ENCODE data around the gene SUGP2. TPM values are rescaled to one million over a fixed set of nuclear protein-coding genes. Genes with fewer than 3 reads are reported as not detected.
A peak's percentile ranks its signal among the peaks of the same experiment; 100 is the strongest.

The SUGP2 gene
- total RNA-seq, 1 donor from 2014 or later, result 29.5 TPM

GRCh38 chr19:18946335-18946734 lies 87.0 kb downstream of the SUGP2 start:
- DNase-seq (ENCODE audit: low read depth), result no peak
- H3K36me3 ChIP-seq (ENCODE audit: control insufficient read depth, insufficient read depth, low read length), result no peaks in the 10 kb centered on the region
- H3K27me3 ChIP-seq (ENCODE audit: control insufficient read depth, insufficient read depth, low read length), result no peaks in the 10 kb centered on the region
- H3K4me3 ChIP-seq (ENCODE audit: low read depth, low read length), result no peak overlapping the region
- no peak for TF ChIP-seq CTCF (IDR thresholded peaks at IDR 0.05; ENCODE audit: insufficient read depth, low read length, poor library complexity, severe bottlenecking)

GRCh38 chr19:18945297-18945696 lies 88.0 kb downstream of the SUGP2 start:
- TF ChIP-seq CTCF (IDR thresholded peaks at IDR 0.05; ENCODE audit: insufficient read depth, low read length, poor library complexity, severe bottlenecking), result no peak
- no peak for DNase-seq (ENCODE audit: low read depth)
- Histone ChIP-seq H3K27me3 (ENCODE audit: control insufficient read depth, insufficient read depth, low read length) (no peaks in the 10 kb centered on the region), H3K4me3 (ENCODE audit: low read depth, low read length) (no peak overlapping the region), H3K36me3 (ENCODE audit: control insufficient read depth, insufficient read depth, low read length) (no peaks in the 10 kb centered on the region)

GRCh38 chr19:18943465-18943864 lies 89.9 kb downstream of the SUGP2 start:
- TF ChIP-seq CTCF (IDR thresholded peaks at IDR 0.05; ENCODE audit: insufficient read depth, low read length, poor library complexity, severe bottlenecking), result no peak
- H3K36me3 ChIP-seq (ENCODE audit: control insufficient read depth, insufficient read depth, low read length), result no peaks in the 10 kb centered on the region
- H3K27me3 ChIP-seq (ENCODE audit: control insufficient read depth, insufficient read depth, low read length), result no peaks in the 10 kb centered on the region
- no peak for DNase-seq (ENCODE audit: low read depth)
- no peak overlapping the region for H3K4me3 ChIP-seq (ENCODE audit: low read depth, low read length)

GRCh38 chr19:18942692-18943091 lies 90.6 kb downstream of the SUGP2 start:
- no peak for TF ChIP-seq CTCF (IDR thresholded peaks at IDR 0.05; ENCODE audit: insufficient read depth, low read length, poor library complexity, severe bottlenecking)
- Histone ChIP-seq H3K4me3 (ENCODE audit: low read depth, low read length) (no peak overlapping the region), H3K27me3 (ENCODE audit: control insufficient read depth, insufficient read depth, low read length) (no peaks in the 10 kb centered on the region), H3K36me3 (ENCODE audit: control insufficient read depth, insufficient read depth, low read length) (no peaks in the 10 kb centered on the region)
- DNase-seq (ENCODE audit: low read depth), result no peak

GRCh38 chr19:18941628-18942354 lies 91.5 kb downstream of the SUGP2 start:
- H3K4me3 ChIP-seq (ENCODE audit: low read depth, low read length), result peak overlapping the region; percentile 16
- no peak for DNase-seq (ENCODE audit: low read depth)
- no peak for TF ChIP-seq CTCF (IDR thresholded peaks at IDR 0.05; ENCODE audit: insufficient read depth, low read length, poor library complexity, severe bottlenecking)
- H3K36me3 ChIP-seq (ENCODE audit: control insufficient read depth, insufficient read depth, low read length), result no peaks in the 10 kb centered on the region
- H3K27me3 ChIP-seq (ENCODE audit: control insufficient read depth, insufficient read depth, low read length), result no peaks in the 10 kb centered on the region

Other genes with a start within 250 kb of the SUGP2 start
- not detected in 2 replicates for gene COMP, start 242.2 kb downstream of the SUGP2 start, total RNA-seq
- gene UPF1, start 201.6 kb downstream of the SUGP2 start, total RNA-seq, result 71.6 and 81.1 TPM in 2 replicates
- 2.3 and 2.9 TPM in 2 replicates for gene CERS1, start 137.4 kb downstream of the SUGP2 start, total RNA-seq
- 415 and 437 TPM in 2 replicates for gene COPE, start 114.1 kb downstream of the SUGP2 start, total RNA-seq
- 85.0 and 102 TPM in 2 replicates for gene DDX49, start 113.8 kb downstream of the SUGP2 start, total RNA-seq
- gene HOMER3, start 92.3 kb downstream of the SUGP2 start, total RNA-seq, result 82.9 and 109 TPM in 2 replicates
- 45.0 and 57.0 TPM in 2 replicates for gene ARMC6, start 86 bp upstream of the SUGP2 start, total RNA-seq
- gene SLC25A42, start 30.5 kb upstream of the SUGP2 start, total RNA-seq, result 2.8 and 3.0 TPM in 2 replicates
- gene TMEM161A, start 105.0 kb upstream of the SUGP2 start, total RNA-seq, result 24.5 and 42.6 TPM in 2 replicates
- gene MEF2B, start 136.7 kb upstream of the SUGP2 start, total RNA-seq, result 0.13 TPM in 1 of 2 replicates, not detected in the other
- 26.4 and 30.5 TPM in 2 replicates for gene BORCS8, start 158.6 kb upstream of the SUGP2 start, total RNA-seq
- 108 and 122 TPM in 2 replicates for gene RFXANK, start 158.7 kb upstream of the SUGP2 start, total RNA-seq
- gene NR2C2AP, start 169.9 kb upstream of the SUGP2 start, total RNA-seq, result 17.1 and 20.0 TPM in 2 replicates
- gene NCAN, start 178.4 kb upstream of the SUGP2 start, total RNA-seq, result 0.17 TPM in 1 of 2 replicates, not detected in the other
- gene TM6SF2, start 239.8 kb upstream of the SUGP2 start, total RNA-seq, result 0.42 and 1.1 TPM in 2 replicates

All from kidney epithelial cell (primary cell).